IMR-90 (cell line): ENCODE results near the gene SPG11. TPM values are rescaled to one million over a fixed set of nuclear protein-coding genes. Genes with fewer than 3 reads are reported as not detected.

ENCODE experiments used
- ATAC-seq: fragments of 200-7000 bp; cut with Tn5 transposase; 2 replicates; pipeline ENCODE4 v1.9.1; 2020; ENCODE audit warnings: low read depth, mild to moderate bottlenecking, moderate library complexity
- BruUV-seq: library from RNA; stranded (reverse); fragments of 400-500 nt; replicated peaks from 2 replicates; lab custom pipeline; 2021; lab: Mats Ljungman, UMichigan
- CTCF ChIA-PET: fragments of 300-600 bp; formaldehyde crosslinking; extraction: SDS; loops from one replicate; lab custom pipeline; 2021; ENCODE audit warnings: antibody characterized with exemption; lab: Yijun Ruan, JAX
- POLR2A ChIA-PET: fragments of 300-600 bp; sonication (Branson Sonifier 250); formaldehyde crosslinking; loops from one replicate; lab custom pipeline; 2022; ENCODE audit warnings: antibody characterized with exemption; ENCODE audit not compliant: unreplicated experiment; lab: Charles Lee
- DNase-seq: peaks from one replicate; pipeline ENCODE4 v3.0.0; 2013
- H2AFZ ChIP-seq: replicated peaks from 2 replicates; pipeline ENCODE3; 2013; ENCODE audit warnings: low read length, mild to moderate bottlenecking; ENCODE audit not compliant: poor library complexity
- H2AK5ac ChIP-seq: 2 replicates; pipeline ENCODE4 v1.6.1; 2013; ENCODE audit warnings: low read depth, low read length, inconsistent platforms
- H2AK9ac ChIP-seq: replicated peaks from 2 replicates; pipeline ENCODE3; 2013; ENCODE audit warnings: mild to moderate bottlenecking, low read depth, low read length, moderate library complexity; ENCODE audit not compliant: poor library complexity
- H2BK120ac ChIP-seq: 2 replicates; pipeline ENCODE4 v1.6.1; 2013; ENCODE audit warnings: low read depth, low read length, inconsistent platforms
- H2BK15ac ChIP-seq: 3 replicates; pipeline ENCODE4 v1.6.1; 2013; ENCODE audit warnings: low read depth, low read length, inconsistent platforms
- H2BK20ac ChIP-seq: 2 replicates; pipeline ENCODE4 v1.6.1; 2013; ENCODE audit warnings: low read depth, mild to moderate bottlenecking, inconsistent platforms, low read length, moderate library complexity
- H2BK5ac ChIP-seq: 2 replicates; pipeline ENCODE4 v1.6.1; 2013; ENCODE audit warnings: mild to moderate bottlenecking, low read depth, low read length, inconsistent platforms; ENCODE audit not compliant: poor library complexity, severe bottlenecking
- H3K14ac ChIP-seq: replicated peaks from 2 replicates; pipeline ENCODE4 v1.6.1; 2013; ENCODE audit warnings: low read depth, low read length, inconsistent platforms
- H3K18ac ChIP-seq: 2 replicates; pipeline ENCODE4 v1.6.1; 2013; ENCODE audit warnings: low read depth, low read length, control low read depth
- H3K23ac ChIP-seq: 2 replicates; pipeline ENCODE4 v1.6.1; 2013; ENCODE audit warnings: low read depth, low read length, inconsistent platforms
- H3K27ac ChIP-seq: 2 replicates; pipeline ENCODE4 v1.5.1; 2013; ENCODE audit warnings: mild to moderate bottlenecking, control low read depth, low read length; ENCODE audit not compliant: insufficient read depth
- H3K27me3 ChIP-seq: 2 replicates; pipeline ENCODE4 v1.6.1; 2013; ENCODE audit warnings: low read length; ENCODE audit not compliant: control insufficient read depth, insufficient read depth
- H3K36me3 ChIP-seq: 2 replicates; pipeline ENCODE4 v1.6.1; 2013; ENCODE audit warnings: low read length, mixed read lengths; ENCODE audit not compliant: control insufficient read depth, insufficient read depth
- H3K4ac ChIP-seq: 2 replicates; pipeline ENCODE4 v1.6.1; 2013; ENCODE audit warnings: low read depth, low read length, inconsistent platforms
- H3K4me1 ChIP-seq: 2 replicates; pipeline ENCODE4 v1.6.1; 2013; ENCODE audit warnings: low read length, mixed read lengths; ENCODE audit not compliant: control insufficient read depth, insufficient read depth
- H3K4me2 ChIP-seq: 2 replicates; pipeline ENCODE4 v1.6.1; 2013; ENCODE audit warnings: low read depth, mild to moderate bottlenecking, control low read depth, low read length, moderate library complexity
- H3K4me3 ChIP-seq: 2 replicates; pipeline ENCODE4 v1.5.1; 2013; ENCODE audit warnings: low read depth, mild to moderate bottlenecking, control low read depth, low read length, moderate library complexity; ENCODE audit not compliant: insufficient read depth
- H3K56ac ChIP-seq: 2 replicates; pipeline ENCODE4 v1.6.1; 2013; ENCODE audit warnings: low read length, inconsistent platforms; ENCODE audit not compliant: insufficient read depth; ENCODE audit errors: extremely low read depth
- H3K79me1 ChIP-seq, 2 experiments: 2 replicates each; pipeline ENCODE4 v1.6.1; 2013; ENCODE audit warnings: low read length in 2 of 2, inconsistent platforms in 1 of 2, low read depth in 1 of 2
- H3K9ac ChIP-seq: 2 replicates; pipeline ENCODE4 v1.6.1; 2013; ENCODE audit warnings: low read depth, low read length, control low read depth
- H3K9me1 ChIP-seq: 2 replicates; pipeline ENCODE4 v1.6.1; 2013; ENCODE audit warnings: low read length, inconsistent platforms; ENCODE audit not compliant: insufficient read depth
- H3K9me3 ChIP-seq: 2 replicates; pipeline ENCODE4 v1.6.1; 2013; ENCODE audit warnings: low read length; ENCODE audit not compliant: control insufficient read depth, insufficient read depth
- H4K20me1 ChIP-seq: 2 replicates; pipeline ENCODE4 v1.6.1; 2013; ENCODE audit warnings: low read length, inconsistent platforms; ENCODE audit not compliant: insufficient read depth
- H4K5ac ChIP-seq: 2 replicates; pipeline ENCODE4 v1.6.1; 2013; ENCODE audit warnings: mild to moderate bottlenecking, low read depth, low read length, control low read depth
- H4K8ac ChIP-seq, 2 experiments: 2 replicates each; pipeline ENCODE4 v1.6.1; 2013; ENCODE audit warnings: low read depth in 2 of 2, low read length in 2 of 2, control low read depth in 1 of 2, inconsistent platforms in 1 of 2
- H4K91ac ChIP-seq: 2 replicates; pipeline ENCODE4 v1.6.1; 2013; ENCODE audit warnings: low read depth, low read length, inconsistent platforms; ENCODE audit not compliant: insufficient read depth
- BHLHE40 ChIP-seq: fragments of 150-350 bp; IDR thresholded peaks from 2 replicates; pipeline ENCODE4 v1.6.1; 2016; ENCODE audit warnings: mild to moderate bottlenecking, low read depth, low read length
- CEBPB ChIP-seq: IDR thresholded peaks from 2 replicates; pipeline ENCODE4 v1.6.1; 2012; ENCODE audit warnings: low read depth, low read length, improper control_type of control experiment
- CHD1 ChIP-seq: IDR thresholded peaks from 2 replicates; pipeline ENCODE4 v1.6.1; 2012; ENCODE audit warnings: low read depth, low read length, improper control_type of control experiment
- ELK1 ChIP-seq: fragments of 150-350 bp; IDR thresholded peaks from 2 replicates; pipeline ENCODE4 v1.6.1; 2016; ENCODE audit warnings: low read depth, mild to moderate bottlenecking, low read length, moderate library complexity, borderline replicate concordance
- FOS ChIP-seq: fragments of 150-350 bp; IDR thresholded peaks from 2 replicates; pipeline ENCODE4 v1.6.1; 2016; ENCODE audit warnings: low read depth, low read length
- MAFK ChIP-seq: IDR thresholded peaks from 2 replicates; pipeline ENCODE4 v1.6.1; 2012; ENCODE audit warnings: low read depth, low read length, improper control_type of control experiment
- MAZ ChIP-seq: IDR thresholded peaks from 2 replicates; pipeline ENCODE4 v1.6.1; 2012; ENCODE audit warnings: low read depth, mild to moderate bottlenecking, low read length, improper control_type of control experiment, moderate library complexity, borderline replicate concordance
- MXI1 ChIP-seq: IDR thresholded peaks from 2 replicates; pipeline ENCODE4 v1.6.1; 2012; ENCODE audit warnings: low read depth, mild to moderate bottlenecking, low read length, moderate library complexity, borderline replicate concordance
- NFE2L2 ChIP-seq: fragments of 150-350 bp; IDR thresholded peaks from 2 replicates; pipeline ENCODE4 v1.6.1; 2016; ENCODE audit warnings: low read depth, mild to moderate bottlenecking, low read length
- POLR2A ChIP-seq: IDR thresholded peaks from 2 replicates; pipeline ENCODE4 v1.6.1; 2012; ENCODE audit warnings: mild to moderate bottlenecking, low read depth, low read length
- RAD21 ChIP-seq: IDR thresholded peaks from 2 replicates; pipeline ENCODE4 v1.6.1; 2012; ENCODE audit warnings: low read length, improper control_type of control experiment
- RCOR1 ChIP-seq: IDR thresholded peaks from 2 replicates; pipeline ENCODE4 v1.6.1; 2012; ENCODE audit warnings: mild to moderate bottlenecking, low read length, improper control_type of control experiment; ENCODE audit not compliant: insufficient replicate concordance
- RFX5 ChIP-seq: IDR thresholded peaks from 2 replicates; pipeline ENCODE4 v1.8.0; 2012; ENCODE audit warnings: low read depth, mild to moderate bottlenecking, low read length, moderate library complexity
- SMC3 ChIP-seq: fragments of 150-350 bp; IDR thresholded peaks from 2 replicates; pipeline ENCODE4 v1.6.1; 2016; ENCODE audit warnings: low read depth, mild to moderate bottlenecking, antibody characterized with exemption, low read length, moderate library complexity
- WGBS, 2 experiments: methylation state at CpG; one replicate each; pipeline versions ENCODE4 v1.1.5 to v1.1.7; 2013; ENCODE audit warnings: missing lambda C conversion rate in 2 of 2; ENCODE audit not compliant: insufficient read length in 1 of 2; ENCODE audit errors: extremely low coverage in 2 of 2; 5-methylcytosine and 5-hydroxymethylcytosine counted together
- dilution Hi-C: fragments of 300-500 bp; cut with HindIII; formaldehyde crosslinking; loops from one replicate; pipeline ENCODE4 v1.14.3; 2018; ENCODE audit warnings: low sequenced_read_pairs; ENCODE audit not compliant: unreplicated experiment
- in situ Hi-C: fragments of 300-500 bp; cut with MboI; formaldehyde crosslinking; loops from 3 replicates; pipeline ENCODE4 v1.14.3; 2019; ENCODE audit warnings: low sequenced_read_pairs, inconsistent platforms, mixed read lengths
- intact Hi-C: fragments of 100-400 bp; cut with micrococcal nuclease; formaldehyde crosslinking; loops from 2 replicates; pipeline ENCODE4 v1.10.0; 2022
- polyA plus RNA-seq, 3 experiments: library from polyadenylated mRNA; depleted of rRNA; stranded (reverse); fragments of >200 nt; gene quantifications; 2 replicates each; pipeline ENCODE4 v1.2.3, GENCODE V29; 2012; ENCODE audit warnings: low replicate concordance in 1 of 3
- total RNA-seq: library from RNA; depleted of rRNA; stranded (reverse); fragments of >200 nt; gene quantifications from 2 replicates; pipeline ENCODE4 v1.2.3, GENCODE V29; 2012
- TF ChIP-seq, protein P1 (sequence below): conservative IDR thresholded peaks from 2 replicates; pipeline ENCODE4 v1.5.1; 2012; ENCODE audit warnings: mild to moderate bottlenecking, low read depth, low read length, improper control_type of control experiment
- TF ChIP-seq, protein P2 (sequence below): fragments of 150-350 bp; IDR thresholded peaks from 2 replicates; pipeline ENCODE4 v1.6.1; 2017; ENCODE audit warnings: mild to moderate bottlenecking, antibody characterized with exemption, low read length, low read depth

The SPG11 gene
- total and polyA plus RNA-seq, 2 of the 4 experiments (the other 2 are of a cell fraction) = 30.8 to 32.6 TPM

- DNase-seq (no peak), ATAC-seq (no peak)
- H2AFZ ChIP-seq = no peak overlapping the region
- POLR2A ChIA-PET = no interaction called here
- H3K79me1 ChIP-seq = no peaks in the 10 kb centered on the region
- no peaks in the 10 kb centered on the region for H4K20me1 ChIP-seq
- no peak overlapping the region for H3K56ac ChIP-seq
- H2BK15ac ChIP-seq = no peak overlapping the region
- no peak overlapping the region for H3K18ac ChIP-seq
- in situ Hi-C loops (no loop called here), intact Hi-C loops (no loop called here), dilution Hi-C loops (no loop called here)
- H4K8ac ChIP-seq = no peak overlapping the region
- no peak overlapping the region for H2BK120ac ChIP-seq
- H3K14ac ChIP-seq = no peak overlapping the region
- no TSS peak for BruUV-seq
- H2BK20ac ChIP-seq = no peak overlapping the region
- no peak overlapping the region for H3K4me3 ChIP-seq
- TF ChIP-seq ELK1 = no peak
- no peak for TF ChIP-seq MAZ
- TF ChIP-seq, protein P1, sequence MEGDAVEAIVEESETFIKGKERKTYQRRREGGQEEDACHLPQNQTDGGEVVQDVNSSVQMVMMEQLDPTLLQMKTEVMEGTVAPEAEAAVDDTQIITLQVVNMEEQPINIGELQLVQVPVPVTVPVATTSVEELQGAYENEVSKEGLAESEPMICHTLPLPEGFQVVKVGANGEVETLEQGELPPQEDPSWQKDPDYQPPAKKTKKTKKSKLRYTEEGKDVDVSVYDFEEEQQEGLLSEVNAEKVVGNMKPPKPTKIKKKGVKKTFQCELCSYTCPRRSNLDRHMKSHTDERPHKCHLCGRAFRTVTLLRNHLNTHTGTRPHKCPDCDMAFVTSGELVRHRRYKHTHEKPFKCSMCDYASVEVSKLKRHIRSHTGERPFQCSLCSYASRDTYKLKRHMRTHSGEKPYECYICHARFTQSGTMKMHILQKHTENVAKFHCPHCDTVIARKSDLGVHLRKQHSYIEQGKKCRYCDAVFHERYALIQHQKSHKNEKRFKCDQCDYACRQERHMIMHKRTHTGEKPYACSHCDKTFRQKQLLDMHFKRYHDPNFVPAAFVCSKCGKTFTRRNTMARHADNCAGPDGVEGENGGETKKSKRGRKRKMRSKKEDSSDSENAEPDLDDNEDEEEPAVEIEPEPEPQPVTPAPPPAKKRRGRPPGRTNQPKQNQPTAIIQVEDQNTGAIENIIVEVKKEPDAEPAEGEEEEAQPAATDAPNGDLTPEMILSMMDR = no peak
- TF ChIP-seq RFX5 = no peak
- TF ChIP-seq MAFK = no peak
- TF ChIP-seq NFE2L2 = no peak
- TF ChIP-seq SMC3 = no peak
- TF ChIP-seq RCOR1 = no peak
- no peak for TF ChIP-seq CEBPB
- no peak for TF ChIP-seq FOS
- no peak for TF ChIP-seq POLR2A
- no peak for TF ChIP-seq CHD1
- TF ChIP-seq, protein P2, sequence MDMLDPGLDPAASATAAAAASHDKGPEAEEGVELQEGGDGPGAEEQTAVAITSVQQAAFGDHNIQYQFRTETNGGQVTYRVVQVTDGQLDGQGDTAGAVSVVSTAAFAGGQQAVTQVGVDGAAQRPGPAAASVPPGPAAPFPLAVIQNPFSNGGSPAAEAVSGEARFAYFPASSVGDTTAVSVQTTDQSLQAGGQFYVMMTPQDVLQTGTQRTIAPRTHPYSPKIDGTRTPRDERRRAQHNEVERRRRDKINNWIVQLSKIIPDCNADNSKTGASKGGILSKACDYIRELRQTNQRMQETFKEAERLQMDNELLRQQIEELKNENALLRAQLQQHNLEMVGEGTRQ = no peak
- TF ChIP-seq RAD21 = no peak
- TF ChIP-seq BHLHE40 = no peak
- TF ChIP-seq MXI1 = no peak
- no peak overlapping the region for H3K9ac ChIP-seq
- H4K91ac ChIP-seq = no peak overlapping the region
- H3K9me1 ChIP-seq = no peaks in the 10 kb centered on the region
- no peaks in the 10 kb centered on the region for H3K4me1 ChIP-seq
- H3K4ac ChIP-seq = no peak overlapping the region
- H3K9me3 ChIP-seq = no peaks in the 10 kb centered on the region
- CTCF ChIA-PET = no interaction called here
- H3K4me2 ChIP-seq = no peak overlapping the region
- H4K5ac ChIP-seq = no peak overlapping the region
- H2AK9ac ChIP-seq = no peak overlapping the region
- no CpG with 5 or more reads among the region's 2 CpGs for WGBS, 2 experiments
- no peak overlapping the region for H3K27ac ChIP-seq
- H3K27me3 ChIP-seq = peaks cover 17% of the 10 kb centered on the region
- no peak overlapping the region for H2BK5ac ChIP-seq
- H3K23ac ChIP-seq = no peak overlapping the region
- no peaks in the 10 kb centered on the region for H3K36me3 ChIP-seq
- H2AK5ac ChIP-seq = no peak overlapping the region
These were observed 18.7 kb upstream of the SPG11 start for GRCh38 chr15:44682211-44682610.
